ENCODE measurements around the gene ESR2.

The ESR2 gene

DNA sequence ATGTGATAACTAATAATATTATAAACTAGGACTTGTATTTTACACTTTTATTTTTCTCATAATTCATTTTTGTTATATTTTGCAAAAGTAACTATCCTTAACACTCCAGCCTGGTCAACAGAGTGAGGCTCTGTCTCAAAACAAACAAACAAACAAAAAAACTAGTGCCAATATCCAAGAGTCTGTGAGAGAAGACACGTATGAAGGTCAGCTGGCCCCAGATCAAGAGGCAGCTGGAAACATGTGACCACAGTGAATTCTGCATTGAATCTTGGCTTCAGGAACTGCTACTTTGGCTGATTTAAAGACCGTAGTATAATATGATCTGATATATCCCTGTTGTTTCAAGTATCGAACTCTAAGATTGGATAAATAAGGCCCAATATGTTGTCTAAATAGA is 47.0 kb downstream of the ESR2 start:
- Histone ChIP-seq H3K27ac (replicated peaks; ENCODE audit: low read length) (no peak overlapping the region), H3K4me1 (ENCODE audit: control insufficient read depth in 2 of 2, insufficient read depth in 1 of 2, low read depth in 1 of 2, low read length in 2 of 2) (peaks cover 5 to 13% of the 10 kb centered on the region in 2 donors), H3K9ac (ENCODE audit: low read depth, low read length, poor library complexity) (no peak overlapping the region), H3K27me3 (ENCODE audit: control insufficient read depth in 3 of 3, insufficient read depth in 3 of 3, low read depth in 1 of 3, low read length in 3 of 3) (no peaks in the 10 kb centered on the region), H3K18ac (ENCODE audit: low read length) (no peak overlapping the region), H2BK15ac (ENCODE audit: low read length) (no peak overlapping the region), H2BK12ac (ENCODE audit: low read length) (no peak overlapping the region), H3K4me2 (ENCODE audit: insufficient read depth, low read length, poor library complexity, severe bottlenecking) (no peak overlapping the region), H2BK5ac (ENCODE audit: low read length) (no peak overlapping the region), H3K9me3 (replicated peaks in 1 of 2; ENCODE audit: control insufficient read depth in 2 of 2, insufficient read depth in 1 of 2, low read depth in 1 of 2, low read length in 2 of 2) (no peaks in the 10 kb centered on the region), H3K4ac (ENCODE audit: low read length) (no peak overlapping the region), H2BK120ac (ENCODE audit: low read depth, low read length) (no peak overlapping the region), H3K36me3 (replicated peaks in 1 of 2; ENCODE audit: control insufficient read depth in 2 of 2, insufficient read depth in 2 of 2, low read length in 2 of 2) (no peaks in the 10 kb centered on the region), H2AFZ (ENCODE audit: low read length) (no peak overlapping the region), H3K23ac (ENCODE audit: low read depth, low read length, poor library complexity) (no peak overlapping the region), H2AK5ac (ENCODE audit: low read depth, low read length) (no peak overlapping the region), H4K91ac (ENCODE audit: low read depth, low read length, poor library complexity) (no peak overlapping the region), H3K79me1 (ENCODE audit: low read depth, low read length) (no peaks in the 10 kb centered on the region), H4K8ac (ENCODE audit: low read depth, low read length) (no peak overlapping the region), H3K4me3 (ENCODE audit: low read length in 2 of 2) (no peak overlapping the region), H3K14ac (ENCODE audit: low read length) (no peak overlapping the region)
- WGBS, 2 donors (ENCODE audit: extremely low coverage in 2 of 2, insufficient read length in 2 of 2, insufficient replicate concordance in 1 of 2): no CpG with 5 or more reads among the region's 3 CpGs
- no peak for DNase-seq (ENCODE audit: low spot score)

DNA sequence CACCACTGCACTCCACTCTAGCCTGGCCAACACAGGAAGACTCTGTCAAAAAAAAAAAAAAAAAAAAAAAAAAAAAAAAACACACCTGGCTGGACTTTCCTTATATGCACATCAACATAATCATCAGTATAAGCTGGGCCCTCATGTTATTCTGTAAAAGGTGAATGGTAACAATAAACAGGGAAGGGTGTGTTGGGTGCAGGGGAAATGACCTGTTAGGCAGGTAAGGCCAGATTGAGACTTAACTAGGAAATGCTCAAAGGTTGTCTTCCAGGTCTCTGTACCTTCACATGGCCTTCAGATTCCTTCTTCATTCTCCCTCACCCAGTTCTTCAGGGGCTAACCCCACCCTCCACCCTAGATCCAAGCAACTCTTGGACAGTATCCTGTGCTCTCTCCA is 47.5 kb downstream of the ESR2 start:
- H3K79me1 ChIP-seq (ENCODE audit: low read depth, low read length): no peaks in the 10 kb centered on the region
- H3K27ac ChIP-seq (replicated peaks; ENCODE audit: low read length): no peak overlapping the region
- H3K23ac ChIP-seq (ENCODE audit: low read depth, low read length, poor library complexity): no peak overlapping the region
- no peak overlapping the region for H2AK5ac ChIP-seq (ENCODE audit: low read depth, low read length)
- H4K8ac ChIP-seq (ENCODE audit: low read depth, low read length): no peak overlapping the region
- no peak overlapping the region for H3K9ac ChIP-seq (ENCODE audit: low read depth, low read length, poor library complexity)
- H2BK15ac ChIP-seq (ENCODE audit: low read length): no peak overlapping the region
- H2AFZ ChIP-seq (ENCODE audit: low read length): no peak overlapping the region
- H3K4me3 ChIP-seq (ENCODE audit: low read length in 2 of 2): no peak overlapping the region
- no peaks in the 10 kb centered on the region for H3K27me3 ChIP-seq (ENCODE audit: control insufficient read depth in 3 of 3, insufficient read depth in 3 of 3, low read depth in 1 of 3, low read length in 3 of 3)
- peaks cover 5 to 13% of the 10 kb centered on the region in 2 donors for H3K4me1 ChIP-seq (ENCODE audit: control insufficient read depth in 2 of 2, insufficient read depth in 1 of 2, low read depth in 1 of 2, low read length in 2 of 2)
- no peak overlapping the region for H3K14ac ChIP-seq (ENCODE audit: low read length)
- no peak overlapping the region for H3K18ac ChIP-seq (ENCODE audit: low read length)
- H3K4me2 ChIP-seq (ENCODE audit: insufficient read depth, low read length, poor library complexity, severe bottlenecking): no peak overlapping the region
- H3K36me3 ChIP-seq (replicated peaks in 1 of 2; ENCODE audit: control insufficient read depth in 2 of 2, insufficient read depth in 2 of 2, low read length in 2 of 2): no peaks in the 10 kb centered on the region
- H2BK12ac ChIP-seq (ENCODE audit: low read length): no peak overlapping the region
- H3K9me3 ChIP-seq (replicated peaks in 1 of 2; ENCODE audit: control insufficient read depth in 2 of 2, insufficient read depth in 1 of 2, low read depth in 1 of 2, low read length in 2 of 2): no peaks in the 10 kb centered on the region
- H3K4ac ChIP-seq (ENCODE audit: low read length): no peak overlapping the region
- DNase-seq (ENCODE audit: low spot score): no peak
- H4K91ac ChIP-seq (ENCODE audit: low read depth, low read length, poor library complexity): no peak overlapping the region
- H2BK120ac ChIP-seq (ENCODE audit: low read depth, low read length): no peak overlapping the region
- H2BK5ac ChIP-seq (ENCODE audit: low read length): no peak overlapping the region

DNA sequence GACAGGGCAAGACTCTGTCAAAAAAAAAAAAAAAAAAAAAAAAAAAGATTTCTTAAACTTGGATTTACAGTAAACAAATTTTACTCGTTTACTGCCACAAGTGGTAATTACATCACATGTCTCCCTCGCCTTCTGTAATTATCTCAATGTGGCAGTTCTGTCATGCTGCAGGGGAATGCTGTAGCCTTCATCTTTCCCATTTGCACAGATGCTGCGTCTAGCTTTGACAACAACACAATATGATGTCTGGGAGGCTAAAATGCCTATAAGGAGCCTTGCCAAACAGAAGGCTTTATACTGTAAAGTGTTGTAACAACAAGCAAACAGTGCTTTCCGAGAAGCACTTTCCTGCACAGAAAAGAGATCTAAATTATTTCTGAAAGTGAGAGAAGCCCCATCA is 48.7 kb downstream of the ESR2 start:
- Histone ChIP-seq H2BK15ac (ENCODE audit: low read length) (no peak overlapping the region), H4K91ac (ENCODE audit: low read depth, low read length, poor library complexity) (no peak overlapping the region), H3K23ac (ENCODE audit: low read depth, low read length, poor library complexity) (no peak overlapping the region), H3K4me1 (ENCODE audit: control insufficient read depth in 2 of 2, insufficient read depth in 1 of 2, low read depth in 1 of 2, low read length in 2 of 2) (peaks cover 2 to 5% of the 10 kb centered on the region in 2 donors), H3K4ac (ENCODE audit: low read length) (no peak overlapping the region), H2BK120ac (ENCODE audit: low read depth, low read length) (no peak overlapping the region), H2BK5ac (ENCODE audit: low read length) (no peak overlapping the region), H3K9me3 (replicated peaks in 1 of 2; ENCODE audit: control insufficient read depth in 2 of 2, insufficient read depth in 1 of 2, low read depth in 1 of 2, low read length in 2 of 2) (no peaks in the 10 kb centered on the region), H2AK5ac (ENCODE audit: low read depth, low read length) (no peak overlapping the region), H3K4me3 (ENCODE audit: low read length in 2 of 2) (no peak overlapping the region), H3K27ac (replicated peaks; ENCODE audit: low read length) (no peak overlapping the region), H3K27me3 (ENCODE audit: control insufficient read depth in 3 of 3, insufficient read depth in 3 of 3, low read depth in 1 of 3, low read length in 3 of 3) (no peaks in the 10 kb centered on the region), H3K79me1 (ENCODE audit: low read depth, low read length) (no peaks in the 10 kb centered on the region), H3K14ac (ENCODE audit: low read length) (no peak overlapping the region), H4K8ac (ENCODE audit: low read depth, low read length) (no peak overlapping the region), H3K4me2 (ENCODE audit: insufficient read depth, low read length, poor library complexity, severe bottlenecking) (no peak overlapping the region), H3K18ac (ENCODE audit: low read length) (no peak overlapping the region), H2AFZ (ENCODE audit: low read length) (no peak overlapping the region), H3K9ac (ENCODE audit: low read depth, low read length, poor library complexity) (no peak overlapping the region), H3K36me3 (replicated peaks in 1 of 2; ENCODE audit: control insufficient read depth in 2 of 2, insufficient read depth in 2 of 2, low read length in 2 of 2) (no peaks in the 10 kb centered on the region), H2BK12ac (ENCODE audit: low read length) (no peak overlapping the region)
- WGBS, 2 donors (ENCODE audit: extremely low coverage in 2 of 2, insufficient read length in 2 of 2, insufficient replicate concordance in 1 of 2): no CpG with 5 or more reads among the region's 4 CpGs
- DNase-seq (ENCODE audit: low spot score): no peak

DNA sequence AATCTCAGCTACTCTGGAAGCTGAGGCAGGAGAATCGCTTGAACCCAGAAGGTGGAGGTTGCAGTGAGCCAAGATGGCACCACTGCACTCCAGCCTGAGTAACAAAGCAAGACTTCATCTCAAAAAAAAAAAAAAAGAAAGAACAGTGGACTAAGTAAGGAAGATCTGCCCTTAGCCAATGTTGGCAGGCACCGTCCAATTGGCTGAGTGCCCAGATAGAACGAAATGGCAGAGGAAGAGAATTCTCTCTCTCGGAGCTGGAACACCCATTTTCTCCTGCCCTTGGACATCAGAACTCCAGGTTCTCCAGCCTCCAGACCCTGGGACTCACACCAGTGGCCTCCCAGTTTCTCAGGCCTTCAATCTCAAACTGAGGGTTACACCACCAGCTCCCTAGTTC is 49.9 kb downstream of the ESR2 start:
- Histone ChIP-seq H2BK5ac (ENCODE audit: low read length) (no peak overlapping the region), H2AK5ac (ENCODE audit: low read depth, low read length) (no peak overlapping the region), H3K27me3 (ENCODE audit: control insufficient read depth in 3 of 3, insufficient read depth in 3 of 3, low read depth in 1 of 3, low read length in 3 of 3) (no peaks in the 10 kb centered on the region), H4K8ac (ENCODE audit: low read depth, low read length) (no peak overlapping the region), H3K9ac (ENCODE audit: low read depth, low read length, poor library complexity) (no peak overlapping the region), H3K14ac (ENCODE audit: low read length) (no peak overlapping the region), H3K79me1 (ENCODE audit: low read depth, low read length) (no peaks in the 10 kb centered on the region), H2BK15ac (ENCODE audit: low read length) (no peak overlapping the region), H3K4me2 (ENCODE audit: insufficient read depth, low read length, poor library complexity, severe bottlenecking) (no peak overlapping the region), H3K18ac (ENCODE audit: low read length) (no peak overlapping the region), H3K9me3 (replicated peaks in 1 of 2; ENCODE audit: control insufficient read depth in 2 of 2, insufficient read depth in 1 of 2, low read depth in 1 of 2, low read length in 2 of 2) (no peaks in the 10 kb centered on the region), H3K4me1 (ENCODE audit: control insufficient read depth in 2 of 2, insufficient read depth in 1 of 2, low read depth in 1 of 2, low read length in 2 of 2) (no peaks in the 10 kb centered on the region), H3K27ac (replicated peaks; ENCODE audit: low read length) (no peak overlapping the region), H3K4ac (ENCODE audit: low read length) (no peak overlapping the region), H3K23ac (ENCODE audit: low read depth, low read length, poor library complexity) (no peak overlapping the region), H2BK120ac (ENCODE audit: low read depth, low read length) (no peak overlapping the region), H4K91ac (ENCODE audit: low read depth, low read length, poor library complexity) (no peak overlapping the region), H3K4me3 (ENCODE audit: low read length in 2 of 2) (no peak overlapping the region), H3K36me3 (replicated peaks in 1 of 2; ENCODE audit: control insufficient read depth in 2 of 2, insufficient read depth in 2 of 2, low read length in 2 of 2) (no peaks in the 10 kb centered on the region), H2BK12ac (ENCODE audit: low read length) (no peak overlapping the region), H2AFZ (ENCODE audit: low read length) (no peak overlapping the region)
- whole genome bisulfite sequencing, 2 donors (ENCODE audit: extremely low coverage in 2 of 2, insufficient read length in 2 of 2, insufficient replicate concordance in 1 of 2): no CpG with 5 or more reads among the region's 4 CpGs
- no peak for DNase-seq (ENCODE audit: low spot score)

All from neuronal stem cell (in vitro differentiated cells).